Measurements from ENCODE around the gene GPRC5B.

DNA sequence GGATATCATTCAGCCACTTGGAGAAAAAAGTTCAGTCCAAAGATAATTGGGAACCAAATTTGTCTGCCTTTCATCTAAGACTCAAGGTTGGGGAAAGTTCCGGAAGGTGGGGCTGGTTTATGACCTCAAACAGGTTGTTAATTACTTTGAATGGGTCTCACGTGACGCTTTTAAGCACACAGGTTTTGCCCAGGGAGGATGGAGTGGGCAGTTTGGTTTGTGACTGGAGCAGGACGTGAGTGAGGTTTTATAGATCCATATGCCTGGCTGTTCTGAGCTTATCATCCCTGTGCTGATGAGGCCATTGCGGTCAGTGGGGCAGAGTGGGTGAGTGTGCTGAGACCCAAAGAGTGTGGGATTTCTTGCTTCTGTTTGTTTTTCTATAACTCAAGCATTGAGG, 38.7 kb upstream of the GPRC5B start:
- TF ChIP-seq POLR2A (IDR thresholded peaks at IDR 0.05) (no peak), CTCF (IDR thresholded peaks at IDR 0.05) (no peak)

Data from thyroid gland (tissue), 4 donors.